IPS DF 4.7 (cell line): ENCODE results near the gene IL17RE.

Experiments
- DNase-seq: peaks from one replicate; pipeline ENCODE4 v3.0.0-alpha.2; 2013; ENCODE audit warnings: low spot score; ENCODE audit errors: extremely low read depth

Gene IL17RE

DNA sequence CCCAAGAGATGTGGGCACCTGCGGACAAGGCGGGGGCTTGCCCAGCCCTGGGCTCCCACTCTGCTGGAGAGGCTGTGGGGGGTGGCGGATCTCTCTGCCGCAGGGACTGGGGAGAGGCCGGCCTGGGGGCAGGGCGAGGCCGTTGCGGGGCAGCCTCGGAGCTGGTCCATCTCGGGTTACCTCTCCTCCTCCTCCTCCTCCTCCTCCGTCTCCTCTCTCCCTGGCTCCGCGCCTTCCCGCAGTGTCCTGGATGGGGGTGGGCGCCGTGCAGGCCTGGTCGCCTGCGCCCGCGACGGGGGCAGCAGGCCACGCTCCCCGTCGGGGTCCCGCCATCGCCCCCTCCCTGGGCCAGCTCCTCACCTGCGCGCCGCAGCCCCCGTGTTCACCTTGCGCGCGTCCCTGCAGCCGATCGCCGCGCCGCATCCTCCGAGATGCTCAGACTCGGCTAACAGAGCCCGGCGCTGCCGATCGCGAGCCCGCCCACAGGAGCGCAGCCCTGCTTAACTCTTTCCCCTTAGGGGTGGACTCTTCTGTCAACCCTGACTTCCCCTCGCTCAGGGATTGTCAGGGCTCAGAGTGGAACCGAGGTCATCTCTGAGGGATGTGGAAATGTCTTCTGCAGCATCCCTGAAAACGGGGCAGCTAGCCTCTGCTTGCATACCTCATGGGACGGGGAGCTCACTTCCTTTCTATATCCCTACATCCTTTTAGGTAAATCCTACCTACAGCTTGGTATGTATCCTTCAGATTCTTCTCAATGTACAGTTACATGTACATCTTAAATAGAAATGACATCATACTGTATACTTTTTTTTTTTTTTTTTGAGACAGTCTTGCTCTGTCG lies 49.5 kb downstream of the IL17RE start, which contains the start of gene PRRT3:
PRRT3 (minus strand) TSS at position 447 of the 844 bp plus-strand sequence. CDS start 2,293 bp downstream, outside the sequence.
- DNase-seq = no peak

DNA sequence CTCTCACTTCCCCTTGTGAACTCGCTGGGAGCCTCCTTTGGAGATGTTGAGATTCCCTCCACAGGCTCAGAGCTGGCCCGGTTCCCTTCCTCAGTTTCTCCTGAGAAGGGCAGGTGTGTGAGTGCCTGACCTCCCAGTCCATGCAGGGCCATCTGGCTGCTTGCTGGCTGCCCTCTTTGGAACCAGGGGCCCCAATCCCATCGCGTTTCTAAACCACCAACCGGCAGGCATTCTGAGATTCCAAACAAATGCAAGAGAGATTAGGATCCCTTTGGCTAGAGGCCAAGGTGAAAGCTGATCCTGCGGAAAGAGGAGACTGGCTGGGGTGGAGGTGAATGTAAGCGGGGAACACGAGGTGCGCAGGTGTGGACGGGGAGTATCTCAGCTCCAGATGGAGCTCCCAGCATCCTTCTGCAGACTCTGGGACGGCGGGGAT lies 52.4 kb downstream of the IL17RE start:
- no peak for DNase-seq

DNA sequence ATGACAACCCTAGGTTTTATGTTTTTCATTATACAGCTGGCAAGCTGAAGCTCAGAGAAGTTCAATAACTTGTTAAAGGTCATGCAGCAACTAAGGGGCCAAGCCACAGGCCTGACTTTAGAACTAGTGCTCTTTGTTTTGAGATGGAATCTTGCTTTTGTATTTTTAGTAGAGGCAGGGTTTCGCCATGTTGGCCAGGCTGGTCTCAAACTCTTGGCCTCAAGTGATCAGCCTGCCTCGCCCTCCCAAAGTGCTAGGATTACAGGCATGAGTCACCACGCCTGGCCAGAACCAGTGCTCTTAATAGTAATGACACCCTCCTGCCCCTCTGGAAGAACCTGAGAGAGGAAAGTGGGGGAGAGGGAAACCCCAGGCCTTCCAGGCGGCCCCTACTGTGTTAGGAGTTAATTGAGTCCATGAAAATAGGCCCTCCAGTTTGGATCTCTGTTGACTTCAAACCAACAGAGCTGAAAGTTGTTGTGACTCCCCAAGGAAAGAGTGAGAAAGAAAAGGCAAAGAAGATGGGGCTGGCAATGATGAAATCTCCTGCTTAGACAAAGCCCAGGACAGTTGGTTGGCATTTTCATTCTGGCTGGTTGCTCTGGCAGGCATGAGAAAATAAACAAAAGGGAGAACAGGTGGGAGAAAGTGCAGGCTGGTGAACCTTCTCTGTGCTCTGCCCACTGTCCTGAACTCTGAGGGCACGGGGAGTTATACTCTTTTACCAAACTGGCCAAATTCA lies 53.1 kb downstream of the IL17RE start:
- DNase-seq = no peak

DNA sequence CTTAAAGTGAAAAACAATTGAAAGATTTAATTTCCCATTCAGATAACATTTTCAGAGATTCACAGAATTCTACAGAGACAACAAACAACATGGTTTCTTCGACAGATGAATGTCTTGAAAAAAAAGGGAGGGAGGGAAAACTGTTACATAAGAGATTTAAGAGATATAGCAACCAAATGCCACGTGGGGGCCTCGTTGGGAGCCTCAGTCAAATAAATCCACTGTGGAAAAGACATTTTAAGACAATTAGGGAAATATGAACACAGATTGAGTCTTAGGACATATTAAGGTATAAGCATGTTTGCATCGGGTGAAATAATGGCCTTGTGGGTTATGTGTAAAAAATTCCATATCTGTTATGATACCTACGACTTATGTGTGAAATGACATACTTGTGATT lies 54.6 kb downstream of the IL17RE start:
- DNase-seq = no peak

DNA sequence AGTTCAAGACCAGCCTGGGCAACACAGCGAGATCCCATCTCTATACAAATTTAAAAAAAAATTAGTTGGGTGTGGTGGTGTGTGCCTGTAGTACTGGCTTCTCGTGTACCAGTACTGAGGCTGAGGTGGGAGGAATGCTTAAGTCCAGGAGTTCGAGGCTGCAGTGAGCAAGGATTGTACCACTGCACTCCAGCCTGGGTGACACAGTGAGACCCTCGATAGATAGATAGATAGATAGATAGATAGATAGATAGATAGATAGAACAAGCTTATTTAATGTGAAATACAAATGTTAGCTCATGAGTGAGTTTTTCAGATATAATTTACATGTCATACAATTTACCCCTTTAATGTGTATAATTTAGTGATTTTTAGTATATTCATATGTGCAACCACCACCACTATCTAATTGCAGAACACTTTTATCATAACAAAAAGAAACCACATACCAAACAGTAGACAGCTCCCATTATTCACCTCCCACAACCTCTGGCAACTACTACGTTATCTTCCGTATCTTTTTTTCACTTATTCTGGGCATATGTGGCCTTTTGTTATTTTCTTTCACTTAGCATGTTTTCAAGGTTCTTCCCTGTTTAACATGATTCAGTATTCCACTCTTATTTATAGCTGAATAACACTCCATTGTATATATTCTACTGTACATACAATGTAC lies 62.7 kb downstream of the IL17RE start:
- no peak for DNase-seq
